ENCODE results near the gene PAN3.

- TF ChIP-seq SPI1 (IDR thresholded peaks at IDR 0.05; ENCODE audit: borderline replicate concordance, low read depth) (no peak), CTCF (IDR thresholded peaks at IDR 0.05; ENCODE audit: insufficient read depth, low read length) (no peak), GABPA (IDR thresholded peaks at IDR 0.05; ENCODE audit: low read depth) (no peak)
Observed at GRCh38 chr13:28163587-28163986, 25.2 kb downstream of the PAN3 start.
